Stimulated activated naive CD4-positive, alpha-beta T cell (primary cell): ENCODE results near the gene ZSCAN22.
"Not testable (repeated sequence)": the region's sequence is repeated elsewhere in the genome, so short reads cannot be mapped to it uniquely, and the experiment has no call there.

Experiments
- DNase-seq, 6 experiments: peaks; one replicate each; lab custom pipeline; 2025; lab: John Stamatoyannopoulos, UW

ZSCAN22 gene

GRCh38 chr19:58374200-58374599 is 47.4 kb downstream of the ZSCAN22 start:
- no peak for DNase-seq

GRCh38 chr19:58376724-58377123 is 49.9 kb downstream of the ZSCAN22 start:
- DNase-seq, result not testable (repeated sequence)

- no peak for DNase-seq
Measured at GRCh38 chr19:58379246-58379645, 52.5 kb downstream of the ZSCAN22 start.

- peak in 1 of 6 experiments; percentile 40 for DNase-seq
Measured at GRCh38 chr19:58380037-58380661, 53.4 kb downstream of the ZSCAN22 start.

- DNase-seq, result peak; percentile 92 to 99 (median 98)
Measured at GRCh38 chr19:58380662-58381459, 54.1 kb downstream of the ZSCAN22 start, which contains the start of gene ZNF837. Gene ZNF837, minus strand, starts transcription at chr19:58381030. Its CDS starts 11,698 bp downstream, at chr19:58369332.

- no peak for DNase-seq
Measured at GRCh38 chr19:58381460-58382212, 54.8 kb downstream of the ZSCAN22 start.

- DNase-seq, result no peak
Measured at GRCh38 chr19:58382997-58383603, 56.3 kb downstream of the ZSCAN22 start.

GRCh38 chr19:58385313-58385890 is 58.6 kb downstream of the ZSCAN22 start:
- no peak for DNase-seq

GRCh38 chr19:58385891-58386575 is 59.2 kb downstream of the ZSCAN22 start:
- peak in 2 of 6 experiments; percentile 14 to 42 for DNase-seq

- peak; percentile 87 to 97 (median 96) for DNase-seq
Measured at GRCh38 chr19:58386576-58387337, 60.0 kb downstream of the ZSCAN22 start, which contains the start of gene RPS5. Gene RPS5, plus strand, starts transcription at chr19:58387269. Its CDS starts 869 bp downstream, at chr19:58388138.

- DNase-seq, result no peak
Measured at GRCh38 chr19:58387338-58388174, 60.8 kb downstream of the ZSCAN22 start.

- no peak for DNase-seq
Measured at GRCh38 chr19:58388175-58388526, 61.4 kb downstream of the ZSCAN22 start.
